CD4-positive, alpha-beta T cell (primary cell): ENCODE measurements around the gene MICAL2. TPM values are rescaled to one million over a fixed set of nuclear protein-coding genes. Genes with fewer than 3 reads are reported as not detected.

Experiments used
- ATAC-seq: fragments of 200-7000 bp; cut with Tn5 transposase; one replicate; pipeline ENCODE4 v1.10.0; 2022; ENCODE audit warnings: mild to moderate bottlenecking; ENCODE audit not compliant: poor library complexity
- CTCF ChIA-PET: fragments of 350-600 bp; sonication (Branson Sonifier 250); formaldehyde crosslinking; loops from one replicate; lab custom pipeline; 2021; ENCODE audit warnings: antibody characterized with exemption, inconsistent platforms; lab: Charles Lee
- POLR2A ChIA-PET: fragments of 350-600 bp; sonication (Branson Sonifier 250); formaldehyde crosslinking; loops from one replicate; lab custom pipeline; 2021; ENCODE audit warnings: antibody characterized with exemption, inconsistent platforms; lab: Charles Lee
- DNase-seq, 14 experiments: peaks; one replicate each; pipeline ENCODE4 v3.0.0-alpha.2; 2013 to 2020; ENCODE audit warnings: mixed read lengths in 2 of 14
- H3K27ac ChIP-seq, 2 donors: one replicate each; pipeline versions ENCODE4 v1.5.1 to v1.7.0; 2013; ENCODE audit warnings: low read length in 2 of 2, low read depth in 1 of 2, mild to moderate bottlenecking in 1 of 2
- H3K27me3 ChIP-seq, 2 experiments: 1 replicate in 1 of 2; 2 replicates in 1 of 2; pipeline versions ENCODE4 v1.6.1 to v1.7.0; 2013; ENCODE audit warnings: low read length in 2 of 2, control low read depth in 1 of 2, mild to moderate bottlenecking in 1 of 2, moderate library complexity in 1 of 2; ENCODE audit not compliant: insufficient read depth in 2 of 2, control insufficient read depth in 1 of 2
- H3K36me3 ChIP-seq: one replicate; pipeline ENCODE4 v1.6.1; 2013; ENCODE audit warnings: low read length, control low read depth; ENCODE audit not compliant: insufficient read depth
- H3K4me1 ChIP-seq: one replicate; pipeline ENCODE4 v1.6.1; 2013; ENCODE audit warnings: low read length, control low read depth; ENCODE audit not compliant: insufficient read depth
- H3K4me3 ChIP-seq: one replicate; pipeline ENCODE4 v1.5.1; 2013; ENCODE audit warnings: mild to moderate bottlenecking, low read length, moderate library complexity
- H3K9me3 ChIP-seq, 2 experiments: 1 replicate in 1 of 2; 2 replicates in 1 of 2; pipeline versions ENCODE4 v1.6.1 to v1.7.0; 2013; ENCODE audit warnings: low read length in 2 of 2, mild to moderate bottlenecking in 2 of 2, control low read depth in 1 of 2, moderate library complexity in 1 of 2; ENCODE audit not compliant: control insufficient read depth in 1 of 2, insufficient read depth in 1 of 2
- H3K27ac Mint-ChIP-seq: one replicate; pipeline ENCODE4 v1.8.0; 2020; ENCODE audit warnings: mixed read lengths
- H3K27me3 Mint-ChIP-seq: one replicate; pipeline ENCODE4 v1.8.0; 2021; ENCODE audit warnings: mixed read lengths
- H3K36me3 Mint-ChIP-seq: one replicate; pipeline ENCODE4 v1.8.0; 2021; ENCODE audit warnings: low read depth, mixed read lengths
- H3K4me1 Mint-ChIP-seq: one replicate; pipeline ENCODE4 v1.8.0; 2021; ENCODE audit warnings: low read depth, mixed read lengths
- H3K4me3 Mint-ChIP-seq: one replicate; pipeline ENCODE4 v1.8.0; 2020; ENCODE audit warnings: mild to moderate bottlenecking, mixed read lengths
- H3K9me3 Mint-ChIP-seq: one replicate; pipeline ENCODE4 v1.8.0; 2020; ENCODE audit warnings: mixed read lengths
- CTCF ChIP-seq: fragments of 200-600 bp; IDR thresholded peaks from one replicate; pipeline ENCODE4 v1.8.0; 2022; ENCODE audit warnings: antibody characterized with exemption, mild to moderate bottlenecking
- intact Hi-C, 2 experiments: fragments of 100-400 bp; cut with DNase I in 1 of 2; cut with micrococcal nuclease in 1 of 2; formaldehyde crosslinking; loops; one replicate each; pipeline versions ENCODE4 v1.15.1 to v1.9.0; 2023 to 2025; cut with DNase I, micrococcal nuclease
- total RNA-seq, 174 experiments: library from RNA in 2 of 174; stranded (reverse) in 2 of 174; gene quantifications; one replicate each; pipeline ENCODE4 v1.2.3 and lab custom pipeline; 2021 to 2026

Gene MICAL2
- total RNA-seq, 2 experiments from 2014 or later = 12.8 to 14.1 TPM

GRCh38 chr11:12101318-12101717 lies 9.1 kb upstream of the MICAL2 start:
- Histone ChIP-seq H3K4me1 (no peaks in the 10 kb centered on the region), H3K4me3 (no peak overlapping the region), H3K27ac (no peak overlapping the region), H3K36me3 (no peaks in the 10 kb centered on the region), H3K27me3 (no peaks in the 10 kb centered on the region), H3K9me3 (no peaks in the 10 kb centered on the region)
- TF ChIP-seq CTCF = no peak
- ChIA-PET CTCF (interaction anchor here (1.7 kb wide), 1 partner anchor 57 kb away, joined by 3 read pairs; no protein-coding TSS in a partner anchor), POLR2A (no interaction called here)
- no peak overlapping the region for H3K27ac Mint-ChIP-seq
- H3K27me3 Mint-ChIP-seq = peaks cover 6% of the 10 kb centered on the region
- H3K4me3 Mint-ChIP-seq = no peak overlapping the region
- intact Hi-C loops = no loop called here
- H3K36me3 Mint-ChIP-seq = no peaks in the 10 kb centered on the region
- ATAC-seq (no peak), DNase-seq (no peak)
- peaks cover 4% of the 10 kb centered on the region for H3K4me1 Mint-ChIP-seq
- no peaks in the 10 kb centered on the region for H3K9me3 Mint-ChIP-seq

GRCh38 chr11:12102588-12103410 lies 7.6 kb upstream of the MICAL2 start:
- no peak overlapping the region for H3K27ac ChIP-seq
- DNase-seq (no peak), ATAC-seq (no peak)
- Mint-ChIP-seq H3K36me3 (no peaks in the 10 kb centered on the region), H3K27ac (no peak overlapping the region), H3K4me1 (peaks cover 4% of the 10 kb centered on the region), H3K27me3 (peaks cover 6% of the 10 kb centered on the region), H3K4me3 (no peak overlapping the region), H3K9me3 (no peaks in the 10 kb centered on the region)
- no peaks in the 10 kb centered on the region for H3K27me3 ChIP-seq
- intact Hi-C loops = no loop called here
- H3K4me3 ChIP-seq = no peak overlapping the region
- no peak for TF ChIP-seq CTCF
- no peaks in the 10 kb centered on the region for H3K36me3 ChIP-seq
- CTCF ChIA-PET = interaction anchor here (1.5 to 1.7 kb wide), 2 partner anchors 59 to 134 kb away, joined by 3 to 5 read pairs; no protein-coding TSS in a partner anchor
- POLR2A ChIA-PET = no interaction called here
- H3K9me3 ChIP-seq = no peaks in the 10 kb centered on the region
- H3K4me1 ChIP-seq = no peaks in the 10 kb centered on the region

GRCh38 chr11:12103411-12104225 lies 6.8 kb upstream of the MICAL2 start:
- Histone ChIP-seq H3K4me1 (no peaks in the 10 kb centered on the region), H3K9me3 (no peaks in the 10 kb centered on the region), H3K4me3 (no peak overlapping the region), H3K27ac (no peak overlapping the region), H3K36me3 (no peaks in the 10 kb centered on the region), H3K27me3 (no peaks in the 10 kb centered on the region)
- Mint-ChIP-seq H3K27me3 (peaks cover 6% of the 10 kb centered on the region), H3K27ac (no peak overlapping the region), H3K36me3 (no peaks in the 10 kb centered on the region), H3K4me1 (peaks cover 4% of the 10 kb centered on the region), H3K9me3 (no peaks in the 10 kb centered on the region), H3K4me3 (no peak overlapping the region)
- TF ChIP-seq CTCF = no peak
- DNase-seq (no peak), ATAC-seq (no peak)
- ChIA-PET POLR2A (no interaction called here), CTCF (no interaction called here)
- intact Hi-C loops = no loop called here
